Tibial nerve (tissue), 4 donors: ENCODE results near the gene SEMA3C.

Experiments
- CTCF ChIP-seq, 5 experiments: fragments of 200-600 bp in 3 of 5; fragments of 450-650 bp in 2 of 5; sonication (generic) in 3 of 5; IDR thresholded peaks; one replicate each; pipeline ENCODE4 v1.5.1; 2016 to 2019; ENCODE audit warnings: antibody characterized with exemption in 5 of 5, mild to moderate bottlenecking in 3 of 5, moderate library complexity in 2 of 5
- EP300 ChIP-seq, 2 donors: sonication (generic); formaldehyde crosslinking; IDR thresholded peaks; one replicate each; pipeline ENCODE4 v1.6.1; 2017; ENCODE audit warnings: antibody characterized with exemption in 2 of 2, mild to moderate bottlenecking in 1 of 2
- POLR2A ChIP-seq, 2 donors: fragments of 450-650 bp; IDR thresholded peaks; one replicate each; pipeline ENCODE4 v1.6.1; 2017; ENCODE audit warnings: antibody characterized with exemption in 2 of 2, mild to moderate bottlenecking in 2 of 2, moderate library complexity in 2 of 2

- TF ChIP-seq POLR2A (IDR thresholded peaks at IDR 0.05) (no peak), CTCF (IDR thresholded peaks at IDR 0.05) (no peak), EP300 (IDR thresholded peaks at IDR 0.05) (no peak)
Measured at GRCh38 chr7:80827239-80827633, 91.6 kb downstream of the SEMA3C start.
